Astrocyte (in vitro differentiated cells and primary cell): Measurements from ENCODE around the gene SOHLH1. TPM values are rescaled to one million over a fixed set of nuclear protein-coding genes. Genes with fewer than 3 reads are reported as not detected.

Source experiments
- DNase-seq: peaks from one replicate; pipeline ENCODE4 v3.0.0-alpha.2; 2010; ENCODE audit warnings: low read depth
- FAIRE-seq: peaks from 2 replicates; lab custom pipeline; 2011; peaks lifted over from hg19 to GRCh38; lab: Jason Lieb, UNC
- H2AFZ ChIP-seq: 2 replicates; pipeline ENCODE4 v1.6.0; 2012; ENCODE audit warnings: low read depth, low read length, inconsistent platforms
- H3K27ac ChIP-seq: 2 replicates; pipeline ENCODE4 v1.5.1; 2011; ENCODE audit warnings: low read depth, low read length, inconsistent platforms
- H3K27me3 ChIP-seq: 2 replicates; pipeline ENCODE4 v1.6.0; 2011; ENCODE audit warnings: low read length, inconsistent platforms; ENCODE audit not compliant: insufficient read depth
- H3K36me3 ChIP-seq: 2 replicates; pipeline ENCODE4 v1.5.1; 2011; ENCODE audit warnings: low read length, inconsistent platforms; ENCODE audit not compliant: insufficient read depth
- H3K4me1 ChIP-seq: 2 replicates; pipeline ENCODE4 v1.5.1; 2011; ENCODE audit warnings: low read length, inconsistent platforms; ENCODE audit not compliant: insufficient read depth
- H3K4me2 ChIP-seq: 2 replicates; pipeline ENCODE4 v1.6.0; 2012; ENCODE audit warnings: low read length, inconsistent platforms
- H3K4me3 ChIP-seq: 2 replicates; pipeline ENCODE4 v1.5.1; 2011; ENCODE audit warnings: low read depth, mild to moderate bottlenecking, low read length, inconsistent platforms; ENCODE audit not compliant: insufficient read depth
- H3K79me2 ChIP-seq: 2 replicates; pipeline ENCODE4 v1.6.0; 2012; ENCODE audit warnings: mild to moderate bottlenecking, low read length, inconsistent platforms; ENCODE audit not compliant: insufficient read depth
- H3K9ac ChIP-seq: 2 replicates; pipeline ENCODE4 v1.6.0; 2012; ENCODE audit warnings: mild to moderate bottlenecking, low read length, inconsistent platforms
- H3K9me3 ChIP-seq: 2 replicates; pipeline ENCODE4 v1.5.1; 2012; ENCODE audit warnings: low read depth, mild to moderate bottlenecking, low read length, inconsistent platforms; ENCODE audit not compliant: insufficient read depth
- H4K20me1 ChIP-seq: 2 replicates; pipeline ENCODE4 v1.6.0; 2012; ENCODE audit warnings: low read length, inconsistent platforms; ENCODE audit not compliant: insufficient read depth
- H3K27ac Mint-ChIP-seq: one replicate; pipeline ENCODE4 v1.8.0; 2021; ENCODE audit warnings: mild to moderate bottlenecking, mixed read lengths; ENCODE audit not compliant: unreplicated experiment
- H3K27me3 Mint-ChIP-seq: one replicate; pipeline ENCODE4 v1.8.0; 2021; ENCODE audit warnings: low read depth, mixed read lengths; ENCODE audit not compliant: unreplicated experiment
- H3K36me3 Mint-ChIP-seq: one replicate; pipeline ENCODE4 v1.8.0; 2021; ENCODE audit warnings: low read depth, mixed read lengths; ENCODE audit not compliant: unreplicated experiment
- H3K4me1 Mint-ChIP-seq: one replicate; pipeline ENCODE4 v1.8.0; 2021; ENCODE audit warnings: low read depth, mixed read lengths; ENCODE audit not compliant: unreplicated experiment
- H3K4me3 Mint-ChIP-seq: one replicate; pipeline ENCODE4 v1.8.0; 2021; ENCODE audit warnings: mild to moderate bottlenecking, moderate library complexity, mixed read lengths; ENCODE audit not compliant: unreplicated experiment
- H3K9me3 Mint-ChIP-seq: one replicate; pipeline ENCODE4 v1.8.0; 2021; ENCODE audit warnings: mild to moderate bottlenecking, mixed read lengths; ENCODE audit not compliant: unreplicated experiment
- EZH2 ChIP-seq: IDR thresholded peaks from 2 replicates; pipeline ENCODE4 v1.6.1; 2012; ENCODE audit warnings: mild to moderate bottlenecking, low read length, inconsistent platforms; ENCODE audit not compliant: insufficient read depth
- total RNA-seq: library from RNA; stranded (reverse); gene quantifications from 2 replicates; pipeline ENCODE4 v1.2.1, GENCODE V29; 2021
- TF ChIP-seq, protein P1 (sequence below): IDR thresholded peaks from 2 replicates; pipeline ENCODE4 v1.5.1; 2011; ENCODE audit warnings: low read depth, mild to moderate bottlenecking, inconsistent platforms, low read length, moderate library complexity; ENCODE audit not compliant: insufficient read depth

Gene SOHLH1
- total RNA-seq, 1 donor from 2014 or later: not detected

DNA sequence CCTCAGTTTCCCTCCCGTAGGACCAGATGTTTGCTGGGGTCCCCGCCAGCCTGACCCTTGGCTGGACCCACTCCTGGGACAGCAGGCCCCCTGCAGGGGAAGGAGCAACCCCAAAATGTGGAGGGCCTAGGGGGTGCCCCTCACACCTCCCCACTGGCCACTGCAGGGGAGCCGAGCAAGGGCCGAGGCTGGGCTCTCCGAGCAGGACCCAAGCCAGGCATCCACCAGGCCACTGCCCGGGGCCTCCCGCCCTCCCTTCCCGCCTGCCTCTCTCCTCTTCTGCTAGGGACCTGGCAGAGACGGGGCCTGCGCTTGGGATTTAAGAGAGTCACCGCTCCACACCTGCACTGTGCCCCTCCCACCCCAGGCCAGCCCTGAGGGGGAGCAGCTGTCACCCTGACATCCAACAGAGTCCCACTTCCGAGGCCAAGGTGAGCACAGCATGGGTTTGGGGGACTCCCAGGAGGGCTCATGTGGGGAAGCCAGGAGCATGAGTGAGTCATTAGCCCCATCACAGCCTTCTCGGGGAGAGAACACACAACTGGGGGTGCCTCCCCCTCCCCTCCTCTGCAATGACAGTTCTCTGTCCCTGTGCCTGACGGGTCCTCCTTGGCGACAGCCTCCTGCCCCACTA, 15.8 kb downstream of the SOHLH1 start:
- H3K9me3 Mint-ChIP-seq: no peaks in the 10 kb centered on the region
- no peak for DNase-seq
- peaks cover 38% of the 10 kb centered on the region for H3K27me3 Mint-ChIP-seq
- H3K36me3 Mint-ChIP-seq: no peaks in the 10 kb centered on the region
- H3K4me3 Mint-ChIP-seq: no peak overlapping the region
- no peak overlapping the region for H3K27ac Mint-ChIP-seq
- no peaks in the 10 kb centered on the region for H4K20me1 ChIP-seq
- H3K4me3 ChIP-seq: no peak overlapping the region
- peaks cover 3% of the 10 kb centered on the region for H3K4me1 Mint-ChIP-seq
- no peak overlapping the region for H2AFZ ChIP-seq
- FAIRE-seq: no peak
- no peaks in the 10 kb centered on the region for H3K79me2 ChIP-seq
- TF ChIP-seq EZH2: no peak
- TF ChIP-seq, protein P1, sequence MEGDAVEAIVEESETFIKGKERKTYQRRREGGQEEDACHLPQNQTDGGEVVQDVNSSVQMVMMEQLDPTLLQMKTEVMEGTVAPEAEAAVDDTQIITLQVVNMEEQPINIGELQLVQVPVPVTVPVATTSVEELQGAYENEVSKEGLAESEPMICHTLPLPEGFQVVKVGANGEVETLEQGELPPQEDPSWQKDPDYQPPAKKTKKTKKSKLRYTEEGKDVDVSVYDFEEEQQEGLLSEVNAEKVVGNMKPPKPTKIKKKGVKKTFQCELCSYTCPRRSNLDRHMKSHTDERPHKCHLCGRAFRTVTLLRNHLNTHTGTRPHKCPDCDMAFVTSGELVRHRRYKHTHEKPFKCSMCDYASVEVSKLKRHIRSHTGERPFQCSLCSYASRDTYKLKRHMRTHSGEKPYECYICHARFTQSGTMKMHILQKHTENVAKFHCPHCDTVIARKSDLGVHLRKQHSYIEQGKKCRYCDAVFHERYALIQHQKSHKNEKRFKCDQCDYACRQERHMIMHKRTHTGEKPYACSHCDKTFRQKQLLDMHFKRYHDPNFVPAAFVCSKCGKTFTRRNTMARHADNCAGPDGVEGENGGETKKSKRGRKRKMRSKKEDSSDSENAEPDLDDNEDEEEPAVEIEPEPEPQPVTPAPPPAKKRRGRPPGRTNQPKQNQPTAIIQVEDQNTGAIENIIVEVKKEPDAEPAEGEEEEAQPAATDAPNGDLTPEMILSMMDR: no peak
- no peak overlapping the region for H3K4me2 ChIP-seq
- H3K36me3 ChIP-seq: no peaks in the 10 kb centered on the region
- H3K27me3 ChIP-seq: no peaks in the 10 kb centered on the region
- no peak overlapping the region for H3K27ac ChIP-seq
- no peaks in the 10 kb centered on the region for H3K9me3 ChIP-seq
- no peak overlapping the region for H3K9ac ChIP-seq
- no peaks in the 10 kb centered on the region for H3K4me1 ChIP-seq

DNA sequence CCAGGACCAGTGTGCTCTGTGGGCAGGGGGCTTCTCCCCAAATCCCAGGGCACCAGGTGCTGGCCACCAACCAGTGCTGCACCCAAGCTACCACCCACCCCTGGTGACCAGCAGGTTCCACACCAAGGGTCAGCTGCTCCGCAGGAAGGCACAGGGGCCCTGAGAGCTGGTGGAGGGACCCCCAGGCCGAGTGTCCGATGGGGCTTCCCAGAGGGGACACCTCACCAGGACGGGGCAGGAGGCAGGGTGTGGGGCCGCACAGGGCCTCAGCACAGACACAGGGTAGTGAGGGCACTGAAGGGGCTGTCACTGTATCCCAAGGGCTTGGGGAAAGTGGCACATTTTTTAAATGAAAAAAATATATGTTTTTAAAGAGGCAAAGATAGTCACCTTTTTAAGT, 18.1 kb downstream of the SOHLH1 start:
- DNase-seq (no peak), FAIRE-seq (no peak)
- TF ChIP-seq EZH2: no peak
- TF ChIP-seq, protein P1: no peak
- H2AFZ ChIP-seq: no peak overlapping the region
- no peaks in the 10 kb centered on the region for H3K36me3 ChIP-seq
- H4K20me1 ChIP-seq: no peaks in the 10 kb centered on the region
- H3K4me3 ChIP-seq: no peak overlapping the region
- H3K27me3 Mint-ChIP-seq: peaks cover 43% of the 10 kb centered on the region
- no peaks in the 10 kb centered on the region for H3K27me3 ChIP-seq
- no peak overlapping the region for H3K4me2 ChIP-seq
- H3K9me3 ChIP-seq: no peaks in the 10 kb centered on the region
- H3K9ac ChIP-seq: no peak overlapping the region
- H3K27ac Mint-ChIP-seq: no peak overlapping the region
- no peaks in the 10 kb centered on the region for H3K36me3 Mint-ChIP-seq
- H3K9me3 Mint-ChIP-seq: no peaks in the 10 kb centered on the region
- no peak overlapping the region for H3K4me3 Mint-ChIP-seq
- peaks cover 3% of the 10 kb centered on the region for H3K4me1 Mint-ChIP-seq
- no peaks in the 10 kb centered on the region for H3K4me1 ChIP-seq
- H3K27ac ChIP-seq: no peak overlapping the region
- H3K79me2 ChIP-seq: no peaks in the 10 kb centered on the region

DNA sequence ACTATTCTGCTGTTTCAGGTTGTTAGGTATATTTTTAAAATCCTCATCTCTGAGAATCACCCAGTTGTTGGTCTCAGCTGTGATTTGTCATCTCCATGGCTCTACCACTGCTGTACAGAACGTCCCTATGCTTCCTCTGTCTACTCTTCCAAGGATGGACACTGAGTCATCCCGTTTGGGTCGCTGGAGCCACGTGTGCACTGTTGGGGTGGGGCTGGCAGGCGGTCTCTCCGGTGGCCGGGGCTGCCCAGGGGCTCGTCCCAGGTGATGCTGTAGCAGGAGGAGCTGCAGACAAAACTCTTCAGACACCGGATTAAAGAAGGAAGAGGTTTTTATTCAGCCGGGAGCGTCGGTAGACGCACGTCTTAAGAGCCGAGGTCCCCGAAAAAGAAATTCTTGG, 19.2 kb downstream of the SOHLH1 start:
- no peaks in the 10 kb centered on the region for H3K9me3 ChIP-seq
- DNase-seq: no peak
- Mint-ChIP-seq H3K27me3 (peaks cover 43% of the 10 kb centered on the region), H3K4me3 (no peak overlapping the region), H3K9me3 (no peaks in the 10 kb centered on the region), H3K4me1 (peaks cover 3% of the 10 kb centered on the region), H3K27ac (peak overlapping the region; percentile 34), H3K36me3 (no peaks in the 10 kb centered on the region)
- no peaks in the 10 kb centered on the region for H3K79me2 ChIP-seq
- H3K36me3 ChIP-seq: no peaks in the 10 kb centered on the region
- H3K4me3 ChIP-seq: no peak overlapping the region
- H3K27me3 ChIP-seq: no peaks in the 10 kb centered on the region
- no peak for FAIRE-seq
- no peak overlapping the region for H3K9ac ChIP-seq
- H3K4me2 ChIP-seq: no peak overlapping the region
- TF ChIP-seq, protein P1: no peak
- TF ChIP-seq EZH2: no peak
- H2AFZ ChIP-seq: no peak overlapping the region
- H3K4me1 ChIP-seq: no peaks in the 10 kb centered on the region
- no peak overlapping the region for H3K27ac ChIP-seq
- no peaks in the 10 kb centered on the region for H4K20me1 ChIP-seq
